Measurements from ENCODE around the gene CR1. TPM values are rescaled to one million over a fixed set of nuclear protein-coding genes. Genes with fewer than 3 reads are reported as not detected.
"Not testable (repeated sequence)": the region's sequence is repeated elsewhere in the genome, so short reads cannot be mapped to it uniquely, and the experiment has no call there.

CR1 gene
- under 1 TPM in 1 of 2 experiments, not detected in 1; 0.08 TPM for total RNA-seq

DNA sequence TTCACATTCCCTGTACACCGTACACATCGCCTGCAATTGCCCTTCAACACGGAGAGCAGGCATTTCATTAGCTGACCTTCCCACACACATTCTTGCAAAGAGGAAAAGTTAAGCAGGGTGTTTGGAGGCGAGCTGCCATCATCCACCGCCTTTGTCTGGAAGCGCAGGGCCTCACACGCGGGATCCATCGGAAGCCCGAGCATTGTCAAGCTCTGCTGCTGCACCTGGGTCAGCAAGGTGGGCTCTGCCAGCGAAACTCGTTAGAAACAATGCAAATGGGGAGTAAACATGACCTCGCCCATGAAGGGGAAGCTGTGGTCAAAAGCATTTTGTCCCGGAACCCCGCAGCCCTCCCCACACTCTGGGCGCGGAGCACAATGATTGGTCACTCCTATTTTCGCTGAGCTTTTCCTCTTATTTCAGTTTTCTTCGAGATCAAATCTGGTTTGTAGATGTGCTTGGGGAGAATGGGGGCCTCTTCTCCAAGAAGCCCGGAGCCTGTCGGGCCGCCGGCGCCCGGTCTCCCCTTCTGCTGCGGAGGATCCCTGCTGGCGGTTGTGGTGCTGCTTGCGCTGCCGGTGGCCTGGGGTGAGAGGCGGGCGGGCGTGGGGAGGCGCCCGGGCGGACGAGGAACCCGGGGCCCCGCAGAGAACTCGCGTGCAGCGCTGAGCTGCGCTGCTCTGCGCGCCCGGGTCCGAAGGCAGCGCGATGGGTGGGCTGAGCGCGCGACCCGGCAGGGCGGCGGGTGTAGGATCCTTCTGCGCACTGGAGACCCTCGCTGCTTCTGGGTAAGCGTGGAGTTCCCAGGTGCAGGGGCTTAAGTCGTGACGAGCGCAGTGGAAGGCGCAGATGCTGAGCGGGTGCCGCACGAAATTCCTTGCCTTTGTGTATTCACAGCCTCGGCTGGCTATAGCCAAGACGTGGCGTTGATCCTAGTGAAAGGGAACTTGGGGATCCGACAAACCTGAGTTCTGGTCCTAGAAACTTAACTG, at the start of gene CR1:
Gene CR1, plus strand, starts transcription at position 357 of the 992 bp plus-strand sequence. Its CDS starts 111 bp downstream, at position 468.
- ChIA-PET CTCF (no interaction called here), POLR2A (interaction anchor here (0.6 kb wide), 1 partner anchor 450 kb away, joined by 4 read pairs; no protein-coding TSS in a partner anchor)

DNA sequence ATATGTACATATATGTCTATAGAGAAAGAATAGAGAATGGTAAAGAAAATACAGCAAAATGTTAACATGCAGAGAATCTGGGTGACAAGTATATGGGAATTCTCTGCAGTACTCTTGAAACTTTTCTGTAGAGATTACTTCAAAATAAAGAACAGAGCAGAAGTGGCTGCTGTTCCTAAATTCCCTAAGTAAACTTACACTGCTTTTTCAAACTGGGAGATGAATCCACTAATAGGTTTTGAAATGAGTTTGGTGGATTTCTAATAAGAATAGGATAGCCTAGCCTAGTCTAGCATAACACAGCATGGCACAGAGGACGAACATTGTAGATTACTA, 42.3 kb upstream of the CR1 start:
- CTCF ChIA-PET, result no interaction called here
- POLR2A ChIA-PET, result interaction anchor here (1.0 kb wide), 1 partner anchor 91 kb away, joined by 3 read pairs; no protein-coding TSS in a partner anchor

DNA sequence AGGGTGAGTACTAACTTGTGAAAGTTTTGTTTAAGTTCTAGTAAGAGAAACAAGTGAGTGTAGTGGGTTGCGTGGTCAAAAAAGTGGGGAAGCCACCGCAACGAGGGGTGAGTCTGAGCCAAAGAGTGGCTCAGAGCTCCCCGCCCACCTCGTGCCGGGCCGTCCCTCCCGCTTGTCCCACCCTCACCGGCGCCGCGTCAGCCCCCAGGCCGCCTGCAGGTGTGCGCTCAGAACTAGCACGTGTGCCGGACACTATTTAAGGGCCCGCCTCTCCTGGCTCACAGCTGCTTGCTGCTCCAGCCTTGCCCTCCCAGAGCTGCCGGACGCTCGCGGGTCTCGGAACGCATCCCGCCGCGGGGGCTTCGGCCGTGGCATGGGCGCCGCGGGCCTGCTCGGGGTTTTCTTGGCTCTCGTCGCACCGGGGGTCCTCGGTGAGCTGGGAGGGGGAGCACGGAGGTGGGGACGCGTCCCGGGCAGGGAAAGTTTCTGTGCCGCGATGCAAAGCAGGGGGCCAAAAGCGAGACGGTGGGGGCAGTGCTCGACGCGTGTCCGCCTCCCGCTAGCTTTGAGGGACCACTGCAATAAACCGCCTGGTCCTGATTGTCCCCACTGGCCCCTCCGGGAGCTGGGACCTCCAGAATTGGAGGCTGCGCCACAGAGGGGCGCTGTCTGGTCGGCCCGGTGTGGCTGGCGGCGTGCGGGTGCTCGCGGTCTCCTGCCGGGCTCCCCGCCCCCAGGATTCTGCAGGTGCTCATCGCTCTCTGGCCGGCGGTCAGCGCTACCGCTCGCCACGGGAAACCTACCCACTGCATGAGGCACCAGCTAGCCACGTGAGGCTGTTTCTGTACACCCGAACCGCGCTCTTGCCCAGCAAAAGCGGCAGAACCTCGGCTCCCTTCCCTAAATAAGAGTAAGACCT, 41.7 kb upstream of the CR1 start, which contains the start of gene CR2:
Gene CR2, plus strand, starts transcription at position 283 of the 919 bp plus-strand sequence. Its CDS starts 91 bp downstream, at position 374.
- CTCF ChIA-PET, result interaction anchor here (0.8 to 1.7 kb wide), 5 partner anchors 44 to 376 kb away, joined by 3 to 4 read pairs (median 3); no protein-coding TSS in a partner anchor

DNA sequence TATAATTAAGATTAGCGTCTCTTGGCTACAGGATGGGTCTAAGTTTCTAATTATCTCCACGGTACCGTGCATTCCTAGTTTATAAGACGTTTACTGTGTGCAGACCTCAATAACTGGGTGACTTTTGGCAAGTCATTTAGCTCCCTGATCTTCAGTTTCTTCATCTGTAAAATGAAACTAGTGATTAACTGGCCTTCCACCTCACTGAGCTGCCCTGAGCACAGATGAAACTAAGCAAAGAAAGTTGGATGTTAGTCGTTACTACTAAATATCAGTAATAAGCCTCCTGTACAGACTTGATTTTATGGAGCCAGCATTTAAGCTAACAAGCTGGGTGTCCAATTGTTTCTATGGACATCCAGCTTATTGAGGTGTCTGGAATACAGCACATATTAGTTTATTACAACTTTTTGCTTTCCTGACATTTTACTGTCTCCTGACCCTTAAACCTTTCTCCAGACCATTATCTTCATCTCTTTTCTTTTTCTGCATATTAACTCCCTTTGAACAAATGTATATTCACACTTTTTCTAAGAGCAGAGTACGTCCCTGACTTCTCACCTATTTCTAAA, 40.7 kb upstream of the CR1 start:
- ChIA-PET CTCF (interaction anchor here (0.8 to 1.7 kb wide), 4 partner anchors 43 to 377 kb away, joined by 3 read pairs; no protein-coding TSS in a partner anchor), POLR2A (no interaction called here)

More for the DNA sequence above, 41.7 kb upstream of the CR1 start, which contains the start of gene CR2:
- POLR2A ChIA-PET, result interaction anchor here (1.0 kb wide), 1 partner anchor 91 kb away, joined by 3 read pairs; no protein-coding TSS in a partner anchor

DNA sequence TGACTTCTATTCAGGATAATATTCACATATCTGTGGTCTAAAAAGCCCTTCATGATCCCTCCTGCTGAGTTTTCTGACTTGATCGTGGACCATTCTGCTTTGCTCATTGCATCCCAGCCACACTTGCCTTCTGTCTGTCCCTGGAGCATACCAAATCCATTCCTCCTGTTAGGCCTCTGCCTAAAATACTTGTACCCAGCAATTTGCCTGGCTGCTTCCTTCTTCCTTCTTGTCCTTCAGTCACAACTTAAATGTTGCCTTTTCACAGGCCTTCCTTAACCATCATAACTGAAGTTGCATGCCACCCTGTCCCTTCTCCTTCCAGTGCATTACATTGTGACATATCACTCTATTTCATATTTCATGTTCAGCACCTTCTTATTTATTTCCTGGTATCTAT, 37.5 kb upstream of the CR1 start:
- ChIA-PET CTCF (no interaction called here), POLR2A (no interaction called here)

DNA sequence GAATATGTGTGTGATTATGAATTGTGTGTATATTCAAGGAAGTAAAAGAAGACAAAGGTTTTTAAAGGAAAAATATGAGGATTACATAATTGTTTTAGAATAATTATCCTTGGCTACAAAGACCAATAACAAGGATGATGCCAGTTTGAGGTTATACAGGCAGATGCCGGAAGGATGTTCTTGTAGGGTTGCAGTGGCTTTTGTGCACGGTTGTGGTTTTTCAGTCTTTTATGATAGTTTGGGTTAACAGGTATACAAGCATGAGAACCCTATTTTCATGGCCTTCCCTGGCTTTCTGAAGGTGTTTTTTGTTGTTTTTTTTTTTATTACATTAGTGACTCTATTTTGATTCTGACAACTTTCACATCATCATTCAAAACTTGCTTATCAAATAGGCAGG, 36.9 kb upstream of the CR1 start:
- ChIA-PET POLR2A (no interaction called here), CTCF (no interaction called here)

DNA sequence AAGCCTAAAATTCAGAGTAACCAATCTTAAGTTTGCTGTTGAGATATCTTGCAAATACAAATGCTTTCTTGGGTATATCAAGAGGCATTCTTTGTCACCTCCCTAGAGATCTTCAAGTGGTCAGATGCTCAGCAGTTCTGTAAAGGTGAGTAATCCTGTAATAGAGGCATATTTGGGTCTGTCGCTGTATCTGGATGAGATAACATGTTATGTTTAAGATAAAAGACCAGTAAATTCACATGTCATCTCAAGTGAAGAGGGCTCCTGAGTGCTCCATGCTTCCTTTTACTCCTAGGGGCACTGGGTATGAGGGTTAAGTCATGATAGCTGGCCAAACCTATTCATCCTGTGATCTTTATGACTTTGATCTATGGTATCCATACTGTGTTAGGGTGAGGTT, 34.3 kb upstream of the CR1 start:
- ChIA-PET CTCF (no interaction called here), POLR2A (no interaction called here)

DNA sequence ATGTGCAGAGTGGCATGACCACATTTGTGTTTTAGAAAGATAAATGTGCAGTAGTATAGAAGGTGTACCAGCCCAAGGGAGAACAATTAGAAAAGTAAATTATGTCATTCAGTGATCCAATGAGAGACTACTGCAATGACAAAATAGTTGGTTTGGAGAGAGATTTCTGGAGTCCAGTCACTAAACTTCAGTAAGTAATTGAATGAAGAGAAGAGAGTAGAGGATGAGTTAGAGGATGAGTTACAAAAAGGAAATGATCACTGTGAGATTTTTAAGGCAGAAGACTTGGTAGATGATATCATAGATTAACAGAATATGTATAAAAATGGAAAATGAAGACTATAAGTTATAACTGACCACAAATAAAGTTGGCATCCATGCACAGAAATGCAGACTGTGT, 33.4 kb upstream of the CR1 start:
- POLR2A ChIA-PET, result no interaction called here

DNA sequence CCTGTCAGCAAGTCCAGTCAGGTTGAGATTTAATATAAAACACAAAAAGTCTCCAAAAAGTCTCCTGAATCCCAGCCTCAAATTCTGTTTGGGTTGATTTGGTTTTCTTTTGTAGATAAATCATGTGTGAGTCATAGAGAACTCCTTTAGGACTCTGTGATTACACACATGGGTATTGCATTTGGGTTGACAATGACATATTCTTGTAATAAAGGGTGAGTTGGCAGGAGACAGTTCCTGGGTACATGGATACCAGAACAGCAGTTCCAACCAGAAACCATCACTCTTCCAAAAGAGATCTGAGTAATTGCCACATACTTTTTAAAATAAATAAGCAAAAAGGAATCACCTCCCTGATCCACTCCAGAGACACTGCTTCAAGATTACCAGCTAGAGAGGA, 32.9 kb upstream of the CR1 start:
- ChIA-PET CTCF (interaction anchor here (0.9 kb wide), 1 partner anchor 36 kb away, joined by 3 read pairs; no protein-coding TSS in a partner anchor), POLR2A (no interaction called here)

More for the DNA sequence above, 33.4 kb upstream of the CR1 start:
- CTCF ChIA-PET, result interaction anchor here (0.8 kb wide), 1 partner anchor 22 kb away, joined by 3 read pairs; no protein-coding TSS in a partner anchor

DNA sequence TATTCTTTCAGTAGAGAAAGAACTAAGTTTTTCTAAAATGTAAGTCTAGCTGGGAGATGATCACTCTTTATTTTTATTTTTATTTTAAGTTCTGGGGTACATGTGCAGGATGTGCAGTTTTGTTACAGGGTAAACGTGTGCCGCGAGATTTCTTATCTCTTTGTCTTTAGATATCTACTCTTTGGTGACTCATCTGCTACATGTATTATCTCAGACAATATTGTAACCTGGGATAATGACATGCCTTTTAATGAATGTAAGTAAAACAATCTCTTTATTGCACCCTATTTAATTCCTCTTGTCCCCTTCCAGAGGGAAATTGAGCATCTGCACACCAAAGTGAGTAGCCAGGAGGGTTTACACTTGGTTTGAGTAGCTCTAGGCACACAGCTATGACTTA, 32.4 kb upstream of the CR1 start:
- ChIA-PET CTCF (interaction anchor here (0.9 kb wide), 1 partner anchor 36 kb away, joined by 3 read pairs; no protein-coding TSS in a partner anchor), POLR2A (no interaction called here)

DNA sequence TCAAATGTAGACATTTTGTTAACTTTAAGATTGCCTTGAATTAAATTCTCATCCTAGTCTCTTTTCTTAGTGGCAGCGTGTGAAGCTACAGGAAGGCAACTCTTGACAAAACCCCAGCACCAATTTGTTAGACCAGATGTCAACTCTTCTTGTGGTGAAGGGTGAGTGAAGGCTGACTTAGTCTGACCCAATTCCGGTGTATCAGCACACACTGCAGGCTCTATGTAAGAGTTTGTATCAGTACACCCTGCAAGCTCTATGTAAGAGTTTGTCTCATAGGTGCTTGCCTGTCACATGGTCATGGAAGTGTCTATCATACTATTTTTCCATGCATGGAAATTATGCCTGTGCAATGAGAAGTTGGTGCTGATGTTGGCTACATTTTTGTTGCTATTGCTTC, 25.0 kb upstream of the CR1 start:
- CTCF ChIA-PET, result no interaction called here
- POLR2A ChIA-PET, result interaction anchor here (0.6 kb wide), 1 partner anchor 378 kb away, joined by 9 read pairs; no protein-coding TSS in a partner anchor

DNA sequence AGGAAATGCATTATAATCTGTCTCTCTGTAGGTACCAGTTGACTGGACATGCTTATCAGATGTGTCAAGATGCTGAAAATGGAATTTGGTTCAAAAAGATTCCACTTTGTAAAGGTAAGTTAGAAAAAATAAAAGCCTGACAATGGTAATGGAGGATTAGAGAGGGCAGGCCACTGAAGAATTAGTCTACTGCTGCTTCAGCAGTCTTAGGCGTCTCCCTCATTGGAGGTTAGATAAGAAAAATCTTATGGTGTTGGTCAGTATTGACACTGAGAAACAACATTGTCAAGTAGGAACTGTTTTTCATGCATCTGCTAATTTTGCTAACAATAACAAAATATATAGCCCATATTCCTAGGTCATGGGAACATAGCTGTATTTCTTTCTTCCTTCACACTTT, 21.7 kb upstream of the CR1 start:
- ChIA-PET CTCF (no interaction called here), POLR2A (no interaction called here)

DNA sequence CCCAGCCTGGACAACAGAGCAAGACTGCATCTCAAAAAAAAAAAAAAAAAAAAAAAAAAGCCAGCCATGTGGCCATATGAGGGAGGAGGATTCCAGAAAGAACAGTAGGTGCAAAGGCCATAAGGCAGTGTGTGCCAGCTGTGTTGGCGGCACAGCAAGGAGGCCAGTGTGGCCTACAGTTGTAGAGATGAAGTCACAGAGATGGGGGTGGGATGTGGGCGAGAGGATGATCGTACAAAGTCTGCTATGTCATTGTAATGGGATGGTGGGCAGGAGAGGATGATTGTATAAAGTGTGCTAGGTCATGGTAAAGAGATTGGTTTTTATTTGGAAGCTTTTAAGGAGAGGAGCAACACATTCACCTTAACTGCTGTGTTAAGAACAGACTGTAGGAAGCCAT, 9.8 kb upstream of the CR1 start:
- POLR2A ChIA-PET, result no interaction called here
- CTCF ChIA-PET, result interaction anchor here (0.6 kb wide), 1 partner anchor 667 kb away, joined by 3 read pairs; no protein-coding TSS in a partner anchor

DNA sequence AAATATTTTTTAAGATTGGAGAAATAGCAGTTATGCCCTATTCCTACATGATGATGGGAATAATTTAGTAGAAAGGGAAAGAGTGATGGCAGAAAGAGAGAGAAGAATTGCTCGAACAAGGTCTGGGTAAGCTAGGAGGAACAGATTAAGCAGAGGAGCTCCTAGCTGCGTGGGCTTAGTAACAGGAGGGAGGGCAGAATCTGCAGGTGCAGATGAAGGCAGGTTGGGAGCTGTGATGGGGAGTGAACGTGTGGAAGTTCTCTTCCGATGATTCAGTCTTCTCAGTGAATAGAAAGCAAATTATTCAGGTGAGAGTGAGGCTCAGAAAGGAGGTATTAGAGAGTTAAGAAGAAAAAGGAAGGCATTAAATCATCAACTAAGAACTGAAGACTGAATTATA, 8.3 kb upstream of the CR1 start:
- CTCF ChIA-PET, result interaction anchor here (0.6 to 0.8 kb wide), 2 partner anchors 12 to 626 kb away, joined by 3 read pairs; no protein-coding TSS in a partner anchor

DNA sequence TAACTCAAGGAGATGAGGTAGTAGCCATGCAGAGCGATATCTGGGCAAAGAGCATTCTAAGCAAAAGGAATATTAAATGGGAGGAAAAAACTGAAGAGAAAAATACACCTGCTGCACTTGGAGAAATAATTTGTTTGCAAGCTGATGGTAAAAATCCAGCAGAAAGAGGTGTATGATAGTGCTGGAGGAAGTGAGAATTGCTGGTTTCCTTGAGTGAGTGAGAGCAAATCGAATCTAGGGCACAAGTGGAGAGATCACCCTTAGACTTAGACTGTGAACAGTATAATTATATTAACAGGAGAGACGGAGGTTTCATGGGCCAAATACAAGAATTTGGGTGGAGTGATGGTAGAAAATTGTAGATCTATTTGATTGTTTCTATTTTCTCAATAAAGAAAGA, 2.7 kb upstream of the CR1 start:
- CTCF ChIA-PET, result no interaction called here
- POLR2A ChIA-PET, result no interaction called here

More for the DNA sequence above, 8.3 kb upstream of the CR1 start:
- POLR2A ChIA-PET, result no interaction called here

DNA sequence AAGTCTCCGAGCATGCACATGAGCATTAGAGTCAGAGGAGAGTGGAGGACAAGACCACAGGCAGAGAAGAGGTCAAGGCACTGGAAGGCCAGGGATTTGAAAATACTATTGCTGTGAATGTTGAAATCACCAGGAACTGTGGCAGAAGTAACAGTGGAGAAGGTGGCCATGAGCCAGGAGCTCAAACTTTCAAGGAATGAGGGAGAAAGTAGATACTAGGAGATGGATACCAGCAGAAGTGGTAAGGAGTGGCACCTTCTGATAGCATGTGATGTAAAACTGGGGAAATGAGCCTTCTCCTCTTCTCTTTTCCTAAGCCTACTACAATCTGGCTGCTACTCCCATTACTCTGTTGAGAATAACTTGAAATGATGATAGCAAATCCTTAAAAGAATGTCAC, 1.8 kb upstream of the CR1 start:
- POLR2A ChIA-PET, result no interaction called here
- CTCF ChIA-PET, result no interaction called here

DNA sequence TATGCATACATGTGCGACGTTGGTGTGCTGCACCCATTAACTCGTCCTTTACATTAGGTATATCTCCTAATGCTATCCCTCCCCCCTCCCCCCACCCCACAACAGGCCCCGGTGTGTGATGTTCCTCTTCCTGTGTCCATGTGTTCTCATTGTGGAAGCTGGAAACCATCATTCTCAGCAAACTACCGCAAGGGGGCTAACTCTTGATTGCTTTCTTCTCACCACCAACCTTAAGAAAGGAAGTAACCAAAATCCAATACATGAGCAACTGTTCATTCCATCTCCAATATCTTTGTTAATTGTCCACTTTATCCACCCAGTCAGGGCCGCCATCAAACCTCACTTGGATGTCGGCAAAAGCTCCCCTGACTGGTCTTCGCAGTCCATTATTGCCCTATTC, 676 bp upstream of the CR1 start:
- CTCF ChIA-PET, result not testable (repeated sequence)
- POLR2A ChIA-PET, result interaction anchor here (0.6 kb wide), 1 partner anchor 450 kb away, joined by 4 read pairs; no protein-coding TSS in a partner anchor

DNA sequence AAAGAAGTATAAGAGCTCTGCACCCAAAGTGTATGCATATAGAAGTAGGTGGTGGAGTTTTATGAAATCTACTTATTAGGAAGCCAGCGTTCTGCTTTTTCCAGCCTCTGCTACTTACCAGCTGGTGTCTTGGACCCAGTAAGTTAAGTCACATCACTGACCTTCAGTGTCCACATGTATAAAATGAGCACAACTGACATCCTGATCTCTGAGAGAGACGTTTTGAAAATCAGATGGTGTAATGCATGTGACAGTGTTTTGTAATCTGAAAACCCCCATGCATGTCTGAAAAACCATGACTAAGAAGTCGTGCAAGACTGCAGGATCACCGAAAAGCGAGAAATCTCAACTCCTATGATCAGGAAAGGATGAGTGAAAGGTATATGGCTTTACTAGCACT, 2.0 kb downstream of the CR1 start:
- POLR2A ChIA-PET, result no interaction called here
- CTCF ChIA-PET, result interaction anchor here (0.6 to 0.8 kb wide), 2 partner anchors 43 to 312 kb away, joined by 3 to 4 read pairs; partner anchors contain the start of gene CR2

DNA sequence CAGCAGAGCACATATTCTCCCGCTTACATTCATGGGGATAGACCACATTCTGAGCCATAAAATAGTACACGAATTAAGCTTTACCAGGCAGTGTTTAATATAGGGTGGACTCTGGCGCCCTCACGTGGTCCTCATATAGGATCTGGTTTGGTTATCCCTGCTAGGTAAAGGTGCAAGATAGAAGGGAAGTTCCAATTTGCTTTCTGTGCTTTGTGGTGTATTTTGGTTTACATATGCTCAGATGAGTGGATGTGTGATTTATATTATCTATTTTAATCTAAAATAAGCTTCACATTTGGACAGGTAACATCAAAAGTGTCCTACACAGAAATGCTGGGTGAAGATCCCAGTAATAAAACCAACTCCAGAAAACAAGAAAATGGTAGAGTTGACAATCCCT, 3.6 kb downstream of the CR1 start:
- ChIA-PET POLR2A (no interaction called here), CTCF (interaction anchor here (0.5 to 1.8 kb wide), 17 partner anchors 12 to 576 kb away, joined by 3 to 8 read pairs (median 3); partner anchors contain the start of gene CR2)

Measured in activated CD8-positive, alpha-beta memory T cell treated with anti-CD3 and anti-CD28 coated beads for 36 hours (primary cell).